ENCODE results near the gene TMEM88.

GRCh38 chr17:7836596-7837407 is 18.1 kb upstream of the TMEM88 start:
- TF ChIP-seq ZNF317 (CRISPR knock-in tag; IDR thresholded peaks at IDR 0.05): peak; percentile 48; the same call in 1 of the 2 replicates
- TF ChIP-seq EP300 (IDR thresholded peaks at IDR 0.05; ENCODE audit: low read depth in 2 of 2, low read length in 2 of 2): peak; percentile 90 to 96
- TF ChIP-seq EP300 (CRISPR knock-in tag; IDR thresholded peaks at IDR 0.05; ENCODE audit: borderline replicate concordance): peak; percentile 93
- TF ChIP-seq SOX13 (IDR thresholded peaks at IDR 0.05): peak; percentile 78
- peak in 1 of 2 experiments; percentile 82; a peak in 2 of 4 replicates for TF ChIP-seq SOX13 (CRISPR knock-in tag; conservative IDR thresholded peaks at IDR 0.05 in 1 of 2, IDR thresholded peaks at IDR 0.05 in 1 of 2)
- TF ChIP-seq ISL2 (CRISPR knock-in tag; IDR thresholded peaks at IDR 0.05): peak; percentile 54; the same call in 1 of the 2 replicates
- TF ChIP-seq SNAI1 (CRISPR knock-in tag; IDR thresholded peaks at IDR 0.05; ENCODE audit: borderline replicate concordance): peak; percentile 84; the same call in 1 of the 2 replicates
- no peak for TF ChIP-seq HNRNPK (IDR thresholded peaks at IDR 0.05; ENCODE audit: low read depth, low read length, poor library complexity, severe bottlenecking)
- TF ChIP-seq MXI1 (IDR thresholded peaks at IDR 0.05; ENCODE audit: borderline replicate concordance, low read depth, low read length): peak; percentile 92; the same call in 1 of the 3 replicates
- TF ChIP-seq BHLHE40 (IDR thresholded peaks at IDR 0.05; ENCODE audit: low read length): peak; percentile 100
- TF ChIP-seq FOXP4 (CRISPR knock-in tag; IDR thresholded peaks at IDR 0.05): peak; percentile 91

All from HepG2 (cell line).